Activated CD4-positive, alpha-beta memory T cell treated with anti-CD3 and anti-CD28 coated beads for 36 hours (primary cell): ENCODE measurements around the gene CRADD. TPM values are rescaled to one million over a fixed set of nuclear protein-coding genes. Genes with fewer than 3 reads are reported as not detected.

Experiments used
- CTCF ChIA-PET: fragments of 350-600 bp; sonication (Branson Sonifier 250); formaldehyde crosslinking; loops from one replicate; lab custom pipeline; 2021; ENCODE audit warnings: antibody characterized with exemption, inconsistent platforms; lab: Charles Lee
- POLR2A ChIA-PET: fragments of 350-600 bp; sonication (Branson Sonifier 250); formaldehyde crosslinking; loops from one replicate; lab custom pipeline; 2021; ENCODE audit warnings: antibody characterized with exemption; lab: Charles Lee
- DNase-seq: peaks from one replicate; pipeline ENCODE4 v3.0.0-alpha.2; 2020
- H3K27ac Mint-ChIP-seq: one replicate; pipeline ENCODE4 v1.8.0; 2021; ENCODE audit warnings: mixed read lengths
- H3K27me3 Mint-ChIP-seq: one replicate; pipeline ENCODE4 v1.8.0; 2021; ENCODE audit warnings: mixed read lengths
- H3K36me3 Mint-ChIP-seq: one replicate; pipeline ENCODE4 v1.8.0; 2021; ENCODE audit warnings: mixed read lengths
- H3K4me1 Mint-ChIP-seq: one replicate; pipeline ENCODE4 v1.8.0; 2021; ENCODE audit warnings: low read depth, mixed read lengths
- H3K4me3 Mint-ChIP-seq: one replicate; pipeline ENCODE4 v1.8.0; 2021; ENCODE audit warnings: mild to moderate bottlenecking, mixed read lengths
- H3K9me3 Mint-ChIP-seq: one replicate; pipeline ENCODE4 v1.8.0; 2021; ENCODE audit warnings: mixed read lengths
- intact Hi-C: fragments of 100-400 bp; cut with micrococcal nuclease; formaldehyde crosslinking; loops from one replicate; pipeline ENCODE4 v1.15.1; 2023
- total RNA-seq, 2 experiments: library from RNA; stranded (reverse); gene quantifications; one replicate each; pipeline ENCODE4 v1.2.3, GENCODE V29; 2021

Gene CRADD
- total RNA-seq, 2 experiments from 2014 or later, result 8.9 to 10.4 TPM

- H3K27me3 Mint-ChIP-seq, result no peaks in the 10 kb centered on the region
- H3K27ac Mint-ChIP-seq, result no peak overlapping the region
- ChIA-PET CTCF (no interaction called here), POLR2A (no interaction called here)
- no peak for DNase-seq
- intact Hi-C loops, result no loop called here
- peaks cover 9% of the 10 kb centered on the region for H3K4me1 Mint-ChIP-seq
- H3K4me3 Mint-ChIP-seq, result no peak overlapping the region
- H3K36me3 Mint-ChIP-seq, result no peaks in the 10 kb centered on the region
- H3K9me3 Mint-ChIP-seq, result no peaks in the 10 kb centered on the region
These were observed 224.6 kb downstream of the CRADD start for GRCh38 chr12:93901739-93902138.

GRCh38 chr12:93902192-93902591 lies 225.0 kb downstream of the CRADD start:
- Mint-ChIP-seq H3K4me3 (no peak overlapping the region), H3K9me3 (no peaks in the 10 kb centered on the region)
- intact Hi-C loops, result no loop called here

DNA sequence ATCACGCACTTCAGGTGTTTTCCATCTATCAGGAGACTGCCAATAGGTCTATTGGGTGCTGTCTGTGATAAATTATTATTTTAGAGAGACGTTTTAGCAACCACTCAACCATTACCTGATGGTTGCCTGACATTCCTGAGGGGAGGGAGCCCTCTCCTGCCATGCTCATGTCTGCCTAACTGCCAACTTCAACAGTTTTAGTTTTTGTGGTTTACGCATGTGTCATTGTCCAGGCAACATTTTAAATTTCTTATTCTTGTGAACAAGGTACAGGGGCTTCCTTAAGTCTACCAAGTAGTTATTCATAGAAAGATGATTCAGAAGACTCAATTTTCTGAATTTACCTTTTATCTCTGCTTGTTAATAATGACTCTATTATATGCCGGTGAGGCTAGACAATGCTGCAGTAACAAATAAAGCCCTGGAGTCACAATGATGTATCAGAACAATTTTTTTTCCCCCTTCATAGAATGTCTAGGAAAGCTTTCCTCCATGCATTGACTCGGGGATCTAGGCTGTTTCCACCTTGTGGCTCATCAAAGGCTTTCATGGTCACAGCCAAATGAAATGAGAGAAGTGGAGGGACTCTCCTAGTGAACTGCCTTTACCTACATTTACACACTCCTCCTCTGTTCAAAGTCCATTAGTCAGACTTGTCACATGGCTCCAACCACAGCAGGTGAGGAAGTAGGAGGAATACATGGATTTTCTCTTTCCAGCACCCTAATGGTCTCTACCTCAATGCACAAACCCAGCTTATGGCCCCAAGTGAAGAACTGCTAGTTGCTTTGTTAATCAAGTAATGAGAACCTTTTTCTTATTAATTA lies 225.8 kb downstream of the CRADD start:
- no peaks in the 10 kb centered on the region for H3K27me3 Mint-ChIP-seq
- POLR2A ChIA-PET, result no interaction called here
- no peaks in the 10 kb centered on the region for H3K36me3 Mint-ChIP-seq
- no peak overlapping the region for H3K4me3 Mint-ChIP-seq
- H3K4me1 Mint-ChIP-seq, result peaks cover 9% of the 10 kb centered on the region
- no peak for DNase-seq
- no peaks in the 10 kb centered on the region for H3K9me3 Mint-ChIP-seq
- CTCF ChIA-PET, result no interaction called here
- intact Hi-C loops, result no loop called here
- no peak overlapping the region for H3K27ac Mint-ChIP-seq

More at GRCh38 chr12:93902192-93902591, 225.0 kb downstream of the CRADD start:
- Mint-ChIP-seq H3K4me1 (peaks cover 9% of the 10 kb centered on the region), H3K27ac (no peak overlapping the region), H3K36me3 (no peaks in the 10 kb centered on the region), H3K27me3 (no peaks in the 10 kb centered on the region)
- ChIA-PET CTCF (no interaction called here), POLR2A (no interaction called here)
- no peak for DNase-seq

DNA sequence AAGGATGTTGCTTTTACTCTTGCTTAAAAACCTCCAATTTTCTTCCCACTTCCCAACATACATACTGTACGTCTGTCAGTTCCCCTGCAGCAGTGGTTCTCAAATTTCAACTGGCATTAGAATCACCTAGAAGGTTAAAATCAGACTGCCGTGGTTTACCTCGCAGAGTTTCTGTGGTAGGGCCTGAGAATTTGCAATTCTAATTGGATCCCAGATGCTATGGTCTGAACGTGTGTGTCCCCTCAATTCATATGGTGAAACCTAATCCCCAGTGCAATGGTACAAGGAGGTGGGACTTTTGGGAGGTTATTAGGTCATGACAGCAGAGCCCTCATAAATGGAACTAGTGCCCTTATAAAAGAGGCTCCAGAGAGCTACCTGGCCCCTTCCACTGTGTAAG lies 226.9 kb downstream of the CRADD start:
- no peak overlapping the region for H3K4me3 Mint-ChIP-seq

DNA sequence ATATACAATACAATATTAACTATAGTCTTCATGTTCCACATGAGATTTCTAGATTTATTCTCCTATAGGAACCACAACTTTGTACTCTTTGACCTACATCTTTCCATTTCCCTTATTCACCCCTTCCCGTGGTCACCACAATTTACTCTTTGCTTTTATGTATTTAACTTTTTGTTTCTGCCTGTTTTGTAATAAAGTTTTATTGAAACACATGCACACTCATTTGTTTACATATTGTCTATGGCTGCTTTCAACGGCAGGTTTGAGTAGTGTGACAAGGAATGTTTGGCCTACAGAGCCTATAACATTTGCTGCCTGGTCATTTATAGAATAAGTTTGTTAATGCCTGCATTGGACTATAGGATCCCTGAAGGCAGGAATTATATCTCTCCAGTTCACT lies 231.1 kb downstream of the CRADD start:
- CTCF ChIA-PET, result no interaction called here
- Mint-ChIP-seq H3K27ac (no peak overlapping the region), H3K36me3 (no peaks in the 10 kb centered on the region), H3K27me3 (no peaks in the 10 kb centered on the region), H3K4me3 (no peak overlapping the region), H3K9me3 (no peaks in the 10 kb centered on the region), H3K4me1 (no peaks in the 10 kb centered on the region)
- POLR2A ChIA-PET, result no interaction called here
- intact Hi-C loops, result no loop called here
- DNase-seq, result no peak

More for the DNA sequence above, 226.9 kb downstream of the CRADD start:
- intact Hi-C loops, result no loop called here
- Mint-ChIP-seq H3K36me3 (no peaks in the 10 kb centered on the region), H3K27ac (no peak overlapping the region), H3K27me3 (no peaks in the 10 kb centered on the region), H3K4me1 (peaks cover 3% of the 10 kb centered on the region), H3K9me3 (no peaks in the 10 kb centered on the region)
- DNase-seq, result no peak
- POLR2A ChIA-PET, result no interaction called here
- CTCF ChIA-PET, result no interaction called here

DNA sequence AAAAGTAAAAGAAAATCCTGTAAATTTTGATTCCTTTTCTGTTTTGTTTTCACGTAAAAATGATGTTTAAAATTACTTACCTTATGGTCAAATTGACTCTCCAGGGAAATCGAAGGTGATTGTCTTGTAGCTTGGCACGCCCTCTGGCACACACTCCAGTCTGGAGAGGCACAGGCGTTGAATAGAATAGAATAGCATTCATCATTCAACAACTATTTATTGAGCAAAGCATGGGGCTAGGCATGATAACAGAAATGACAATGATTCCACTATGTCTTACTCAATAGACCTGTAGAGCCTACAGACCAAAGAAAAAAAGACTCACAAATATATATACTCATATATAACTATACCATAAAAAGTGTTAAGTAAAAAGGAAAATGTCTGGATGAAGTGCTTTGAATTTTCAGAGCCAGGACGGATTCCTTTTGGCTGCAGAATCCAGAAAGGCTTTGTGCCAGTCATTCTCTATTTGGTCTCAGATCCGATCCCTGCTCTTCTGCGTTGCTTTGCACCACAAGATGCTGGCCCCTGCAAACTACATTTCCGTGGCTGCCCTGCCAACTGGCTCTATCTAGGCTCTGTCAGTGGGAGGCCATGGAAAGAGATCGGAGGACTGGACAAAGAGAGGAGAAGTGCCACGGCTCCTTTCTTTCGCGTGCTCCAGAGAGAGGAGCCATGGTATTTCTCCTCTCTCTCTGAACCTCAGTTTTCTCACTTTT lies 231.8 kb downstream of the CRADD start:
- CTCF ChIA-PET, result no interaction called here
- POLR2A ChIA-PET, result no interaction called here
- H3K9me3 Mint-ChIP-seq, result no peaks in the 10 kb centered on the region
- H3K27me3 Mint-ChIP-seq, result no peaks in the 10 kb centered on the region
- H3K4me1 Mint-ChIP-seq, result no peaks in the 10 kb centered on the region
- no peak for DNase-seq
- intact Hi-C loops, result no loop called here
- H3K36me3 Mint-ChIP-seq, result no peaks in the 10 kb centered on the region
- H3K4me3 Mint-ChIP-seq, result no peak overlapping the region
- H3K27ac Mint-ChIP-seq, result no peak overlapping the region

- H3K4me1 Mint-ChIP-seq, result no peaks in the 10 kb centered on the region
- H3K36me3 Mint-ChIP-seq, result no peaks in the 10 kb centered on the region
- POLR2A ChIA-PET, result no interaction called here
- DNase-seq, result no peak
- intact Hi-C loops, result no loop called here
- no peaks in the 10 kb centered on the region for H3K9me3 Mint-ChIP-seq
- H3K27ac Mint-ChIP-seq, result no peak overlapping the region
- no peak overlapping the region for H3K4me3 Mint-ChIP-seq
- CTCF ChIA-PET, result no interaction called here
- no peaks in the 10 kb centered on the region for H3K27me3 Mint-ChIP-seq
These were observed 234.2 kb downstream of the CRADD start for GRCh38 chr12:93911396-93911795.

DNA sequence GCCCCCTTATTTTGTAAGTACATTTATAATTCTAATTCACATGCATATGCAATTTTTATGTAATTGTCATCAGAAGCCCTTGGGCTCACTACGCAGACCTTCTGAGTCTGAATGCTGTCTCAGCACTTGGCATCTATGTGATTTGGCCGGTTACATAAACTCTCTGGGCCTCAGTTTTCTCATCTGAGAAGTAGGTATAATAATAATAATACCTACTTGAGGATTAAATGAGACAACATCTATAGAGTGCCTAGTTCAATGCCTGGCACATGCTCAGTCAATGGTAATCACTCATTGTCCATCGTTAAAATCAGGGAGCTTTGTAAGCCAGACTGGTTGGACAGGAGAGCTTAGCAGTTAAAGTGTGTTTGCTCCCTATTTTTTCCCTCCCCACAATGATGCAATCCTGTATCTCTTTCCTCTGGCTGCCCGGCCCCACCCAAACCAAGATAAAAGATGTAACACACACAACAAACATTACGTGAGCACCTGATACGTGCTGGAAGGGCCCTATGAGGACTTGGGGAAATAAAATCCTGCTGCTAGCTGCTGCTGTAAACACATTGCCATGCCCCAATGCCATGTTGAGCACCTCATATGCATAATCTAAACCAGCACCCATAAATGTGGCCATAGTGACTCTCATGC lies 235.0 kb downstream of the CRADD start:
- no peaks in the 10 kb centered on the region for H3K4me1 Mint-ChIP-seq
- H3K27ac Mint-ChIP-seq, result no peak overlapping the region
- intact Hi-C loops, result no loop called here
- no peaks in the 10 kb centered on the region for H3K27me3 Mint-ChIP-seq
- DNase-seq, result no peak
- POLR2A ChIA-PET, result no interaction called here
- H3K9me3 Mint-ChIP-seq, result no peaks in the 10 kb centered on the region
- no peaks in the 10 kb centered on the region for H3K36me3 Mint-ChIP-seq
- CTCF ChIA-PET, result no interaction called here
- no peak overlapping the region for H3K4me3 Mint-ChIP-seq

DNA sequence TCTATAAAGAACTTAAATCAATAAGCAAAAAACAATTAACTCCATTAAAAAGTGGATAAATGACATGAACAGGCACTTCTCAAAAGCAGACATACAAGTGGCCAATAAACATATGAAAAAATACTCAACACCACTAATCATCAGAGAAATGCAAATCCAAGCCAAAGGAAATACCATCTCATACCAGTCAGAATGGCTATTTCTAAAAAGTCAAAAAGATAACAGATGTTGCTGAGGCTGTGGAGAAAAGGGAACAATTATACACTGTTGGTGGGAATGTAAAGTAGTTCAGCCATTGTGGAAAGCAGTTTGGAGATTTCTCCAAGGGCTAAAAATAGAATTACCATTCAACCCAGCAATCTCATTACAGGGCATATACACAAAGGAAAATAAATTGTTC lies 236.7 kb downstream of the CRADD start:
- no peak for DNase-seq
- Mint-ChIP-seq H3K9me3 (no peaks in the 10 kb centered on the region), H3K27me3 (no peaks in the 10 kb centered on the region), H3K27ac (no peak overlapping the region), H3K4me1 (no peaks in the 10 kb centered on the region), H3K4me3 (no peak overlapping the region), H3K36me3 (no peaks in the 10 kb centered on the region)
- ChIA-PET POLR2A (no interaction called here), CTCF (no interaction called here)
- intact Hi-C loops, result no loop called here

GRCh38 chr12:93914281-93914680 lies 237.1 kb downstream of the CRADD start:
- Mint-ChIP-seq H3K9me3 (no peaks in the 10 kb centered on the region), H3K27me3 (no peaks in the 10 kb centered on the region), H3K4me1 (no peaks in the 10 kb centered on the region), H3K27ac (no peak overlapping the region), H3K36me3 (no peaks in the 10 kb centered on the region), H3K4me3 (no peak overlapping the region)
- ChIA-PET CTCF (no interaction called here), POLR2A (no interaction called here)
- no peak for DNase-seq
- intact Hi-C loops, result no loop called here

DNA sequence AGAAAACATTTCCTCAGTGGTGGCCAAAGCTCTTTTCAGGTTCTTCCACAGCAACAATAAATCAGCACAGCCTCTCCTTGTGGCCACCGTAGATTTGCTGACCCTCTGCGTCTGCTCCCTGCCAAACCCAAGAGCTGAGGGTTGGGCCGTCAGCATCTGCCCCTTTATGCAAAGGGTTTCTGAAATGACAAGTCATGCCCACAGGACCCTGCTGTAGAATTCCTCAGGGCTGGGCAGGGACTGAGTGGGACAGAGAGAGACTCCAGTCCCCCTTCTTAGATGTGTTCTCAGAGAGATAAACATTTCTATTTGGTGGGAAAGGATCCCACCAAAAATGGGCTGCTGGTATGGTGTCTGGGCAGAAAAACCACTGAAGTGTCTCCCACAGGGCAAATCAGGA lies 238.2 kb downstream of the CRADD start:
- no peak for DNase-seq
- POLR2A ChIA-PET, result no interaction called here
- Mint-ChIP-seq H3K36me3 (no peaks in the 10 kb centered on the region), H3K27me3 (no peaks in the 10 kb centered on the region), H3K4me1 (no peaks in the 10 kb centered on the region), H3K4me3 (no peak overlapping the region), H3K9me3 (no peaks in the 10 kb centered on the region), H3K27ac (no peak overlapping the region)
- intact Hi-C loops, result no loop called here
- CTCF ChIA-PET, result no interaction called here

GRCh38 chr12:93916402-93916801 lies 239.2 kb downstream of the CRADD start:
- Mint-ChIP-seq H3K9me3 (no peaks in the 10 kb centered on the region), H3K36me3 (no peaks in the 10 kb centered on the region), H3K4me3 (no peak overlapping the region), H3K27me3 (no peaks in the 10 kb centered on the region), H3K27ac (no peak overlapping the region), H3K4me1 (no peaks in the 10 kb centered on the region)
- intact Hi-C loops, result no loop called here
- ChIA-PET CTCF (no interaction called here), POLR2A (no interaction called here)
- no peak for DNase-seq
